ENCODE results near the gene MRC2. TPM values are rescaled to one million over a fixed set of nuclear protein-coding genes. Genes with fewer than 3 reads are reported as not detected.

Gene MRC2
- total and polyA plus RNA-seq, 9 of the 15 experiments (the other 6 are each of a cell fraction or from before 2014, with no cell fraction given) = 0.28 to 11.5 (median 6.6) TPM

DNA sequence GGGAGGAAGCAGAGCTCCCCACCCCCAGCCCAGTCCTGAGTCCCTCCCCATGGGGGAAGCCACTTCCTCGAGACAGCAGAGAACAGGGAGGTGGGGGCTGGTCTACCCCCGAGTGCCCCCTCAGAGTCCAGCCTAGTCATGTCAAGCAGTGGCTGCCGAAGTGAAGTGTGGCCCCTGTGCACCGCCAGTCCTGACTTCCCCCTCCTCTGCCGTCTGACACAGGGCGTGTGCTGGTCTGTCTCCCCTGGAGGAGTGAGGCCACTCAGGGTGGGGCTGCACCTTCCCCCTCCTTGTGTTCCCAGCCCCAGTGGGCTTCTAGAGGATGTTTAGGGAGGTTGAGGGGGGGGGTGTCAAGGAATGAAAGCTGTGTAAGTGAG, 46.9 kb downstream of the MRC2 start (continued):
- TF ChIP-seq, protein P1, sequence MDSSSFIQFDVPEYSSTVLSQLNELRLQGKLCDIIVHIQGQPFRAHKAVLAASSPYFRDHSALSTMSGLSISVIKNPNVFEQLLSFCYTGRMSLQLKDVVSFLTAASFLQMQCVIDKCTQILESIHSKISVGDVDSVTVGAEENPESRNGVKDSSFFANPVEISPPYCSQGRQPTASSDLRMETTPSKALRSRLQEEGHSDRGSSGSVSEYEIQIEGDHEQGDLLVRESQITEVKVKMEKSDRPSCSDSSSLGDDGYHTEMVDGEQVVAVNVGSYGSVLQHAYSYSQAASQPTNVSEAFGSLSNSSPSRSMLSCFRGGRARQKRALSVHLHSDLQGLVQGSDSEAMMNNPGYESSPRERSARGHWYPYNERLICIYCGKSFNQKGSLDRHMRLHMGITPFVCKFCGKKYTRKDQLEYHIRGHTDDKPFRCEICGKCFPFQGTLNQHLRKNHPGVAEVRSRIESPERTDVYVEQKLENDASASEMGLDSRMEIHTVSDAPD (CRISPR knock-in tag; IDR thresholded peaks at IDR 0.05) = no peak
- TF ChIP-seq HDGF (IDR thresholded peaks at IDR 0.05) = no peak

DNA sequence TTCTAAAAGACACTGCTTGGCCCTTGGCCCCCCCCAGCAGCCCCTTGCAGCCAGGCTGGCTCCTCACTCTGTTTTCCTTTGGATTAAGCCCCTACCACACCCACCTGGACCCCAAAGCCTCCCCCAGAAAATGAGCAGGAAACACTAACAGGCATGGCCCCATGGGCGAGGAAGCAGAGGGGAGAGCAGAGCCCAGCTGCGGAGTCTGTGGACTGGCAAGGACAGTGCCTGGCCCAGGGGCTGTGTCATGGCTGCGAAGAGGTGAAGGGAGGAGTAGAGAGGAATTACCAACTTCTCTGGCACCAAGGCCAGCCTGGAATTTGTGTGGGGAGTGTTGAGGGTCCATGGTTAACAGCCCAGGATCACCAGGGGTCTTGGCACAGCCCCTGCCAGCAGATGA, 47.4 kb downstream of the MRC2 start:
- peaks cover 8 to 50% of the 10 kb centered on the region in 2 experiments; a peak in 4 of 5 replicates for H3K4me1 ChIP-seq (replicated peaks in 1 of 2; ENCODE audit: control insufficient read depth in 2 of 2, insufficient read depth in 2 of 2, low read length in 2 of 2)
- BruUV-seq (replicated peaks) = no TSS peak
- POLR2A ChIA-PET = interaction anchor here (0.6 kb wide), 2 partner anchors 36 to 770 kb away, joined by 3 to 4 read pairs; no protein-coding TSS in a partner anchor
- no peaks in the 10 kb centered on the region for H3K9me3 ChIP-seq (replicated peaks; ENCODE audit: control insufficient read depth, insufficient read depth, low read depth, low read length)
- peak overlapping the region in 1 of 2 experiments; percentile 54; a peak in 1 of 4 replicates for H3K9ac ChIP-seq (ENCODE audit: insufficient read depth in 1 of 2, low read depth in 2 of 2, low read length in 2 of 2)
- H3K4me3 ChIP-seq = no peak overlapping the region
- no peak overlapping the region for H2AFZ ChIP-seq (ENCODE audit: low read depth, low read length)
- no peak for ATAC-seq
- H3K36me3 ChIP-seq (ENCODE audit: control insufficient read depth, insufficient read depth, low read length) = no peaks in the 10 kb centered on the region
- H4K20me1 ChIP-seq (replicated peaks; ENCODE audit: control insufficient read depth, insufficient read depth, low read length) = no peaks in the 10 kb centered on the region
- no peaks in the 10 kb centered on the region for H3K79me2 ChIP-seq (ENCODE audit: control insufficient read depth, insufficient read depth, low read length)
- WGBS (ENCODE audit: insufficient coverage, low coverage, missing lambda C conversion rate) = 81% methylated on average over 3 of the region's 3 CpGs
- FAIRE-seq = no peak
- DNase-seq (ENCODE audit: extremely low read depth in 1 of 4, low spot score in 3 of 4) = no peak
- CTCF ChIA-PET (ENCODE audit: low intra/inter-chr PET ratio) = no interaction called here
- in situ Hi-C loops (cut with MboI) (loop anchor here (25.0 kb wide), 1 partner anchor 737 kb away; no protein-coding TSS in a partner anchor), intact Hi-C loops (cut with micrococcal nuclease) (loop anchor here (10.0 kb wide), 1 partner anchor 730 kb away; no protein-coding TSS in a partner anchor)
- H3K27ac ChIP-seq (ENCODE audit: extremely low read depth, low read depth, low read length) = no peak overlapping the region
- no peaks in the 10 kb centered on the region for H3K9me1 ChIP-seq (ENCODE audit: control insufficient read depth, insufficient read depth, low read length)
- H3K27me3 ChIP-seq (ENCODE audit: control insufficient read depth in 2 of 2, insufficient read depth in 2 of 2, low read length in 2 of 2) = no peaks in the 10 kb centered on the region
- H3K4me2 ChIP-seq (ENCODE audit: insufficient read depth, low read length) = no peak overlapping the region
- no peak for TF ChIP-seq SMARCB1 (IDR thresholded peaks at IDR 0.05; ENCODE audit: insufficient read length, low read depth)
- no peak for TF ChIP-seq PHF21A (IDR thresholded peaks at IDR 0.05; ENCODE audit: borderline replicate concordance, low read depth)
- TF ChIP-seq CBX1 (IDR thresholded peaks at IDR 0.05; ENCODE audit: low read depth) = no peak
- TF ChIP-seq, protein P2, sequence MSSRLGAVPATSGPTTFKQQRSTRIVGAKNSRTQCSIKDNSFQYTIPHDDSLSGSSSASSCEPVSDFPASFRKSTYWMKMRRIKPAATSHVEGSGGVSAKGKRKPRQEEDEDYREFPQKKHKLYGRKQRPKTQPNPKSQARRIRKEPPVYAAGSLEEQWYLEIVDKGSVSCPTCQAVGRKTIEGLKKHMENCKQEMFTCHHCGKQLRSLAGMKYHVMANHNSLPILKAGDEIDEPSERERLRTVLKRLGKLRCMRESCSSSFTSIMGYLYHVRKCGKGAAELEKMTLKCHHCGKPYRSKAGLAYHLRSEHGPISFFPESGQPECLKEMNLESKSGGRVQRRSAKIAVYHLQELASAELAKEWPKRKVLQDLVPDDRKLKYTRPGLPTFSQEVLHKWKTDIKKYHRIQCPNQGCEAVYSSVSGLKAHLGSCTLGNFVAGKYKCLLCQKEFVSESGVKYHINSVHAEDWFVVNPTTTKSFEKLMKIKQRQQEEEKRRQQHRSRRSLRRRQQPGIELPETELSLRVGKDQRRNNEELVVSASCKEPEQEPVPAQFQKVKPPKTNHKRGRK (tag; IDR thresholded peaks at IDR 0.05) = no peak
- TF ChIP-seq, protein P3, sequence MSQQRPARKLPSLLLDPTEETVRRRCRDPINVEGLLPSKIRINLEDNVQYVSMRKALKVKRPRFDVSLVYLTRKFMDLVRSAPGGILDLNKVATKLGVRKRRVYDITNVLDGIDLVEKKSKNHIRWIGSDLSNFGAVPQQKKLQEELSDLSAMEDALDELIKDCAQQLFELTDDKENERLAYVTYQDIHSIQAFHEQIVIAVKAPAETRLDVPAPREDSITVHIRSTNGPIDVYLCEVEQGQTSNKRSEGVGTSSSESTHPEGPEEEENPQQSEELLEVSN (IDR thresholded peaks at IDR 0.05; ENCODE audit: borderline replicate concordance in 1 of 2, extremely low read depth in 1 of 2, insufficient read depth in 1 of 2, insufficient read length in 1 of 2, low read depth in 1 of 2, low read length in 1 of 2, poor library complexity in 1 of 2, severe bottlenecking in 1 of 2) = no peak
- TF ChIP-seq, protein P4, sequence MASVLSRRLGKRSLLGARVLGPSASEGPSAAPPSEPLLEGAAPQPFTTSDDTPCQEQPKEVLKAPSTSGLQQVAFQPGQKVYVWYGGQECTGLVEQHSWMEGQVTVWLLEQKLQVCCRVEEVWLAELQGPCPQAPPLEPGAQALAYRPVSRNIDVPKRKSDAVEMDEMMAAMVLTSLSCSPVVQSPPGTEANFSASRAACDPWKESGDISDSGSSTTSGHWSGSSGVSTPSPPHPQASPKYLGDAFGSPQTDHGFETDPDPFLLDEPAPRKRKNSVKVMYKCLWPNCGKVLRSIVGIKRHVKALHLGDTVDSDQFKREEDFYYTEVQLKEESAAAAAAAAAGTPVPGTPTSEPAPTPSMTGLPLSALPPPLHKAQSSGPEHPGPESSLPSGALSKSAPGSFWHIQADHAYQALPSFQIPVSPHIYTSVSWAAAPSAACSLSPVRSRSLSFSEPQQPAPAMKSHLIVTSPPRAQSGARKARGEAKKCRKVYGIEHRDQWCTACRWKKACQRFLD (CRISPR knock-in tag; IDR thresholded peaks at IDR 0.05) = no peak
- TF ChIP-seq NFIX (CRISPR knock-in tag; IDR thresholded peaks at IDR 0.05; ENCODE audit: low read depth) = no peak
- TF ChIP-seq WHSC1 (IDR thresholded peaks at IDR 0.05; ENCODE audit: low read length) = no peak
- no peak for TF ChIP-seq MTF1 (CRISPR knock-in tag; IDR thresholded peaks at IDR 0.05; ENCODE audit: borderline replicate concordance)
- no peak for TF ChIP-seq PRPF4 (IDR thresholded peaks at IDR 0.05; ENCODE audit: insufficient read depth, low read depth, low read length, poor library complexity, severe bottlenecking)
- TF ChIP-seq, protein P5, sequence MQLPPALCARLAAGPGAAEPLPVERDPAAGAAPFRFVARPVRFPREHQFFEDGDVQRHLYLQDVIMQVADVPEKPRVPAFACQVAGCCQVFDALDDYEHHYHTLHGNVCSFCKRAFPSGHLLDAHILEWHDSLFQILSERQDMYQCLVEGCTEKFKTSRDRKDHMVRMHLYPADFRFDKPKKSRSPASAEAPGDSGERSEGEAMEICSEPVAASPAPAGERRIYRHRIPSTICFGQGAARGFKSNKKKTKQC (CRISPR knock-in tag; IDR thresholded peaks at IDR 0.05) = no peak
- TF ChIP-seq RBM22 (IDR thresholded peaks at IDR 0.05; ENCODE audit: low read depth, low read length, poor library complexity, severe bottlenecking) = no peak

Measured in K562 (cell line).